ENCODE results near the gene RETREG2. TPM values are rescaled to one million over a fixed set of nuclear protein-coding genes. Genes with fewer than 3 reads are reported as not detected.

RETREG2 gene
- total RNA-seq, 3 donors from 2014 or later (not counting 1 experiment from before 2014, with no cell fraction given), result 77.0 to 81.9 (median 79.0) TPM

DNA sequence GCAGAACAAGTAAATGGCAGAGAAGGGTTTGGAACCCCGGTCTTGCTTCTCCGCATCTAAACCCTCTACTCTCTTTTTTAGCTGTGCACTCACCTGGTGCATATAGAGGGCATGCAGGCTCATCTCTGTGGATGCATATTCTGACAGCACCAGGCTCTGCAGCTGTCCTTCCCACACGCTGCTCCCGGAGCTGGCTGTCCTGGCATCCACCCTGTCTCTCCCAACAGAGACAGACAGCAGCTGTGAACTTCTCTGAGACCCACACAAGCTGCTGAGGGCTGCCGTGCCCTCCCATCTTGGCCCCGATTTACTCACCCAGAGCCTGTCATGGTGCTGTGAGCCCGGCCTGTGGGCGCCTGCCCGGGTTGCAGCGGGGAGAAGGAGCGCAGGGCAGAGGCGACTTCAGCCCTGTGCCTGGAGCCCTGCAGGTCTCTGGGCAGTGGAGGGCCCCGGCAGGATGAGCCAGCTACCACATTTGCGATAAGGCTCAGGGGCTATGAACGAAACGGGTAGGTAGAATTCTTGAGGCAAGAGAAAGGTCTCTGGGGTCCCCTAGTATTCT, 44.0 kb downstream of the RETREG2 start:
- no peak for DNase-seq
- peaks cover 33% of the 10 kb centered on the region for H3K4me1 ChIP-seq (ENCODE audit: control insufficient read depth, insufficient read depth, low read length)
- intact Hi-C loops (cut with micrococcal nuclease), result no loop called here

GRCh38 chr2:219223831-219224610, 45.9 kb downstream of the RETREG2 start:
- Mint-ChIP-seq H3K4me3 (no peak overlapping the region), H3K9me3 (no peaks in the 10 kb centered on the region), H3K27ac (no peak overlapping the region), H3K27me3 (ENCODE audit: low read depth in 2 of 2) (no peaks in the 10 kb centered on the region), H3K36me3 (peaks cover 7% of the 10 kb centered on the region), H3K4me1 (peaks cover 15 to 36% of the 10 kb centered on the region in 2 donors)
- intact Hi-C loops (cut with micrococcal nuclease), result no loop called here
- Histone ChIP-seq H3K36me3 (ENCODE audit: control insufficient read depth, insufficient read depth, low read length) (peaks cover 60% of the 10 kb centered on the region), H3K27ac (ENCODE audit: low read length) (no peak overlapping the region), H3K27me3 (ENCODE audit: control insufficient read depth, insufficient read depth, low read length) (no peaks in the 10 kb centered on the region), H3K4me3 (ENCODE audit: low read length) (no peak overlapping the region), H3K4me1 (ENCODE audit: control insufficient read depth, insufficient read depth, low read length) (peaks cover 33% of the 10 kb centered on the region), H3K9me3 (ENCODE audit: control insufficient read depth, insufficient read depth, low read length) (no peaks in the 10 kb centered on the region)
- no peak for TF ChIP-seq CTCF (IDR thresholded peaks at IDR 0.05)
- 96% methylated on average over 31 of the region's 31 CpGs for WGBS (ENCODE audit: insufficient coverage)
- no peak for DNase-seq
- no peak for ATAC-seq

More for the DNA sequence above, 44.0 kb downstream of the RETREG2 start:
- 96% methylated on average over 16 of the region's 16 CpGs for WGBS (ENCODE audit: insufficient coverage)
- Mint-ChIP-seq H3K4me1 (peaks cover 6 to 28% of the 10 kb centered on the region in 2 donors), H3K27me3 (ENCODE audit: low read depth in 2 of 2) (no peaks in the 10 kb centered on the region), H3K36me3 (peaks cover 7% of the 10 kb centered on the region), H3K27ac (no peak overlapping the region), H3K4me3 (no peak overlapping the region), H3K9me3 (no peaks in the 10 kb centered on the region)
- H3K4me3 ChIP-seq (ENCODE audit: low read length), result no peak overlapping the region
- no peak for ATAC-seq
- H3K27ac ChIP-seq (ENCODE audit: low read length), result no peak overlapping the region
- peaks cover 60% of the 10 kb centered on the region for H3K36me3 ChIP-seq (ENCODE audit: control insufficient read depth, insufficient read depth, low read length)
- H3K27me3 ChIP-seq (ENCODE audit: control insufficient read depth, insufficient read depth, low read length), result no peaks in the 10 kb centered on the region
- TF ChIP-seq CTCF (IDR thresholded peaks at IDR 0.05), result no peak
- H3K9me3 ChIP-seq (ENCODE audit: control insufficient read depth, insufficient read depth, low read length), result no peaks in the 10 kb centered on the region

GRCh38 chr2:219225350-219225749, 47.3 kb downstream of the RETREG2 start:
- DNase-seq, result no peak
- no peak for TF ChIP-seq CTCF (IDR thresholded peaks at IDR 0.05)
- Histone ChIP-seq H3K27me3 (ENCODE audit: control insufficient read depth, insufficient read depth, low read length) (no peaks in the 10 kb centered on the region), H3K36me3 (ENCODE audit: control insufficient read depth, insufficient read depth, low read length) (peaks cover 56% of the 10 kb centered on the region), H3K4me3 (ENCODE audit: low read length) (no peak overlapping the region), H3K4me1 (ENCODE audit: control insufficient read depth, insufficient read depth, low read length) (peaks cover 29% of the 10 kb centered on the region), H3K9me3 (ENCODE audit: control insufficient read depth, insufficient read depth, low read length) (no peaks in the 10 kb centered on the region), H3K27ac (ENCODE audit: low read length) (no peak overlapping the region)
- no peak overlapping the region for H3K4me3 Mint-ChIP-seq
- no peaks in the 10 kb centered on the region for H3K27me3 Mint-ChIP-seq (ENCODE audit: low read depth in 2 of 2)
- ATAC-seq, result no peak
- intact Hi-C loops (cut with micrococcal nuclease), result no loop called here
- WGBS (ENCODE audit: insufficient coverage), result 50% methylated on average over 3 of the region's 3 CpGs
- H3K9me3 Mint-ChIP-seq, result no peaks in the 10 kb centered on the region
- H3K4me1 Mint-ChIP-seq, result peaks cover 27 to 43% of the 10 kb centered on the region in 2 donors
- H3K36me3 Mint-ChIP-seq, result peaks cover 7% of the 10 kb centered on the region
- peak overlapping the region in 1 of 2 donors; percentile 24 for H3K27ac Mint-ChIP-seq
